Measurements from ENCODE around the gene TENM4.

The TENM4 gene

DNA sequence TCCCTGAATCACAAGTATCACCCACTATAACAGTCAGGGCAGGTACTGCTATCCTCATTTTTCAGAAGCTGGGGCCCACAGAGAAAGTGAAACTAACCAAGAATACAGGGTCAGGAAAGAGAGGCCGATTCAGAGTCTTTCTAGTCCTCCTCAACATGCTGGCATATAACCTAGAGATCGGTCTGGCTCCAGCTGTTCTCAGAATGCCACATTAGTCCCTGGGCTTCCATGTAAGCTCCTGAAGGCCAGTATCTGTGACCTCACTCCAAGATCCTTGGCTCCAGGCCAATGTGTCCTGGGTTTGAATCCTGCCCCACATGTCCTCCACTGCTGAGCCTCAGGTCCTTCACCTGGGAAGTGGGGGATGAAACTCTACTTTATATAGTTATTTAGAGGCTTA is 50.4 kb downstream of the TENM4 start:
- no peak for DNase-seq (ENCODE audit: low read depth in 2 of 2)

GRCh38 chr11:79388201-79388600 is 52.6 kb downstream of the TENM4 start:
- DNase-seq (ENCODE audit: low read depth in 2 of 2), result no peak

DNA sequence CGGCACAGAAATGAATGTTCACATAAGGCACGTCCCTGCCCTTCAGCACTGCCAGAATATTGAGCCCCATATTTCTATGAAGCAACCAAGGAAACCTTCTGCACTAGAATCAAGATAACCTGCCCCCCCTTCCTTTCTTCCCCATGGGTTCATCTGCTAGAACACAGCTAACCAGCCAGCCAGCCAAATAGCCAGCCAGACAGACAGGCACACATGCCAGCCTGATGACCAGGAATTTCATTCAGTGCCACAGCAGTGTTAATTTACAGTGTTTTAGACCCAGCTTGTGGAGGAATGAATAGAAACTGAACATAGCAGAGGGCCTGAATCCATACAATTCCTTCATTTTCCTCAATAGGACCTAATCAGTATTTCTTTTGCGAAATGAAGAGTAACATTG is 57.0 kb downstream of the TENM4 start:
- DNase-seq (ENCODE audit: low read depth in 2 of 2), result no peak

DNA sequence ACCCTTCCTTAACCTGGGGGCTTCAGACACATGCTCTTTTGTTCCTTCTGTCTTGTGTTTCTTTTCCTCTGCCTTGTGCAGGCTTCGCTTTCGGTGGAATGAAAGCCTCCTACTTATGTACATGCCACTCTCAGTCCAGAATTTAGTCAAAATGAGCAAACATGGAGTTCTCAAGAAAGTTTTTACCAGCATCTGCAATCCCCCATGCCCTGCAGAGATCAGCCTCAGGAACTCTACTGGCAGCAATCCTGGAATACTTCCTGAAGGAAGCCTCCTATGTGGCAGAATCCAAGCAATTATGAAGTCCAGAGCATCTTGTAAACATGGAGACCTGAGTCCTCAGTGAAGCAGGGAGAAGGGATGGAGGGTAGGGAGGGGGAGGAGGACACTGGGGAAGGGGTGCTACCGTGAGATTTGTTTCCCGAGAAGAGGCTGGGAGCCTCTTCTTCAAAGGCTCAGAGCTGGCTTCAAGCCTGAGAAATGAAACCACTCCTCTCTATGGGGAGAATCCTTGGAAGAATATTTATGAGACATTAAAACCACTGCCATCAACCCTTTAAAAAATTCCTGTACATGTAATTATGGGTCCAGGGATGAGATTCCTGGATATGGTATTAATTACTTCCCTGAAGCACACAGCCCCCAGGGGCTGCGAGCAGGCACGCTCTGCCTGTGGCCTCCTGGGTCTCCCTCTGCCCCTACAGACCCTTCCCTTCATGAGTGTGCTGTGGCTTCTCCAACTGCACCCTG is 58.4 kb downstream of the TENM4 start:
- DNase-seq (ENCODE audit: low read depth in 2 of 2), result no peak

DNA sequence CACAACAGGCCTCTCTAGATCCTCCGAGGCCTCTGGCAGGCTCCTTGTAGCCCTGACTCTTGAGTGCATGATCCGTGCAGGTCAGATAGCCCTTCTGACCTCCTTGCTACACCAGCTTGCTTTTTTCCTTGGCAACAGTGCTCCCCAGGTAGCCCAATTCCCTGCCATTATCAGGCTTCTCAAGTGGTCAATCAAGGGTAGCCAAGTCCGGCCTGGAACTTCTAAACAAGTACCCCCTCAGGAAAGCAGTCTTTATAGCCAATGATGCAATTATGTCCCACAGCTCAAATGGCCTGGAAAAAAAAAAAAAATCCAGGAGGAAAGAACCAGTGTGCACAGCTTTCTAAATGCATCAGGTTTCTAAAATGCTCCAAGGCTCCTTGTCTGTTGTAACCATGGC is 59.8 kb downstream of the TENM4 start:
- DNase-seq (ENCODE audit: low read depth in 2 of 2), result no peak

- no peak for DNase-seq (ENCODE audit: low read depth in 2 of 2)
Observed at GRCh38 chr11:79377406-79377805, 63.4 kb downstream of the TENM4 start.

- no peak for DNase-seq (ENCODE audit: low read depth in 2 of 2)
Observed at GRCh38 chr11:79375818-79376550, 64.8 kb downstream of the TENM4 start.

DNA sequence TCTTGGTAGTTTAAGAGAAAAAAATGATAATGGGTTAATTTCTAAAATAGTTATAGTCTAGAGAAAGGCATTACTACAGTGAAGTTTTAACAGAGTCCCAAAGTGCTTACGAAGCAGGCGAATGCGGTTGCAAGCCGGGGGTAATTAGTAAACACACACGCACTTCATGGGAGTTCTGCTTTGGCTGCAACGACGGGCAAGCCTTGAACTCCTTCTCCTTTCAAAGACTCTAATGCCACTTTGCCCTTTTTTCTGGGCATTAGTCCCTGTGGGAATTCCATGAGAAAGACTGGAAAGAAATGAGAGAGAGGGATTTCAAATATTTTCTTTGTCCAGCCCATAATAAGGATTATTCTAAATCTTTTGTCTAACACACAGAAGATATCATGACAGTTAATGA is 66.1 kb downstream of the TENM4 start:
- no peak for DNase-seq (ENCODE audit: low read depth in 2 of 2)

- no peak for DNase-seq (ENCODE audit: low read depth in 2 of 2)
Observed at GRCh38 chr11:79371724-79372123, 69.1 kb downstream of the TENM4 start.

DNA sequence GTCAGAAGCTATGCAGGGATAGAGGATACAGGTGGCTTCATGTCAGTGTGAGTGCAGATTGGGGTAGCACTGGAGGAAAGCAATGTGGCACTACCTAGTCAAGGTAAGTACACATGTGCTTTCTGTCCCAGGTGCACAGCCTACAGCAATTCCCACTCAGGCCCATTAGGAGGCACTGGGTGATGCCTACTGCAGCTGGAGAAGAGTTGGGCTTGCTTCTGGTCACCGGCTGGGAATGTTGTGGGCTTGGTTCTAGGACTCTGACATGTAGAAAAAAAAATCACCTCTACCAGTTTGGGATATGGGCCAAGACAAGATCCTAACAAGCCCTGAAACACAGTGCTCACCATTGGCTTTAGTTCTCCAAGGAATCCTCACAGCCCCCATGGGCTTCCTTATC is 69.7 kb downstream of the TENM4 start:
- no peak for DNase-seq (ENCODE audit: low read depth in 2 of 2)

- DNase-seq (ENCODE audit: low read depth in 2 of 2), result no peak
Observed at GRCh38 chr11:79369055-79369454, 71.8 kb downstream of the TENM4 start.

GRCh38 chr11:79367844-79368243 is 73.0 kb downstream of the TENM4 start:
- DNase-seq (ENCODE audit: low read depth in 2 of 2), result no peak

GRCh38 chr11:79366218-79366617 is 74.6 kb downstream of the TENM4 start:
- no peak for DNase-seq (ENCODE audit: low read depth in 2 of 2)

DNA sequence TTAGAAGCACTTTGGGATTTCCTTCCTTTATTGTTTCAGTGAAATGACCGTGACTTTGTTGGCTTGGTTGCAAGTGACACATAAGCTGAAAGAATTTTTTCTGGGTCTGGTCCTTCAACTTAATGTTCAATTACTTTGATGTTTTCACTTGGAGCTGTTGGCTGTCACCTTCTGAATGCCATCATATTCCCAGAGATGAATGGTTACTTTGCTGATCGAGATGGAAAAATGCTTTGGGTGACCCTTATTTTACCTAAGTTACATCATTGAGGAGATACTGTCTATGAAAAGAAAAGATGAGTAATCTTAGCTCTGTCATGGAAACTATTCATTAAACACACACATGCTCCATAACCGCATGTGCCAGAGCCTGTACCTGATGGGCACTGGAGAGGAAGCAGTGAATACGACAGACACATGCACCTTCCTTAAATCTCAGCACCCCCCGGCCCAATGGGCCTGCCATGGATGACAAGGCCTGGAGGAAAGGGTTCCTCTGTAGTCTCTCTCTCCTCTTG is 76.9 kb downstream of the TENM4 start:
- no peak for DNase-seq (ENCODE audit: low read depth in 2 of 2)

GRCh38 chr11:79363256-79363655 is 77.6 kb downstream of the TENM4 start:
- no peak for DNase-seq (ENCODE audit: low read depth in 2 of 2)

GRCh38 chr11:79362821-79363220 is 78.0 kb downstream of the TENM4 start:
- DNase-seq (ENCODE audit: low read depth in 2 of 2), result no peak

GRCh38 chr11:79362206-79362757 is 78.5 kb downstream of the TENM4 start:
- DNase-seq (ENCODE audit: low read depth in 2 of 2), result no peak

DNA sequence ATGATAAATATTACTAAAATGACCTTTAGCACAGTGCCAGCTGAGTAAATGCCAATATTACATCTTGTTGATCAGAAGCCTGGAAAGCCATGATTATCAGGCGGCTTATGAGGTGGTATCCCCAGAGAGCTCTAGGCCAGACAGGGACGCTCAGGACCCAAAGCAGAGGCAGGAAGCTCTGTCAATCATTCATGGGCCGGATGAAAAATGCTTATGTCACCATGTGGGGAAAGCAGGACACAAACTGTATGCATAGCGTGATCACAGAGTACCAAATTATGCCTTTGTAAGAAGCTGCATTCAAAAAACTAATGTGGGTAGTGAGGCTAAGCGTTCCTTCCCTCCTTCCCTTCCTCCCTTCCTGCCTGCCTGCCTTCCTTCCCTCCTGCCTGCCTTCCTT is 82.6 kb downstream of the TENM4 start:
- DNase-seq (ENCODE audit: low read depth in 2 of 2), result no peak

DNA sequence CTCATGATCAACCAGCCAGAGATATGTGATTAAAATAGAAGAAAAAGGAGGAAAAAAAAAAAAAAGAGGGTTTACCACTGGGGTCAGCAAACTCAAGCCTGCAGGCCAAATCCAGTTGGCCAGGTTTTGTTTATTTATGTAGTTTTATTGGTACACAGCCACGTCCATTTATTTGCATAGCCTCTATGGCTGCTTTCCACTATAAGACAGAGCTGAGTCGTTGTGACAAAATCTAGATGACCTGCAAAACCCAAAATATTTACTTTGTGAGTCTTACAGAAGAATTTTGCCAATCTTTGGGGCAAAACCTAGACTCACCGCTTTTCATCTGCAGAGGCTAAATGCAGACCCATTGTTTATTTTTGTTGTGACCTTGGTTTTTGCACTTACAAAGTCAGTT is 87.1 kb downstream of the TENM4 start:
- no peak for DNase-seq (ENCODE audit: low read depth in 2 of 2)

GRCh38 chr11:79352349-79352703 is 88.5 kb downstream of the TENM4 start:
- DNase-seq (ENCODE audit: low read depth in 2 of 2), result no peak

DNA sequence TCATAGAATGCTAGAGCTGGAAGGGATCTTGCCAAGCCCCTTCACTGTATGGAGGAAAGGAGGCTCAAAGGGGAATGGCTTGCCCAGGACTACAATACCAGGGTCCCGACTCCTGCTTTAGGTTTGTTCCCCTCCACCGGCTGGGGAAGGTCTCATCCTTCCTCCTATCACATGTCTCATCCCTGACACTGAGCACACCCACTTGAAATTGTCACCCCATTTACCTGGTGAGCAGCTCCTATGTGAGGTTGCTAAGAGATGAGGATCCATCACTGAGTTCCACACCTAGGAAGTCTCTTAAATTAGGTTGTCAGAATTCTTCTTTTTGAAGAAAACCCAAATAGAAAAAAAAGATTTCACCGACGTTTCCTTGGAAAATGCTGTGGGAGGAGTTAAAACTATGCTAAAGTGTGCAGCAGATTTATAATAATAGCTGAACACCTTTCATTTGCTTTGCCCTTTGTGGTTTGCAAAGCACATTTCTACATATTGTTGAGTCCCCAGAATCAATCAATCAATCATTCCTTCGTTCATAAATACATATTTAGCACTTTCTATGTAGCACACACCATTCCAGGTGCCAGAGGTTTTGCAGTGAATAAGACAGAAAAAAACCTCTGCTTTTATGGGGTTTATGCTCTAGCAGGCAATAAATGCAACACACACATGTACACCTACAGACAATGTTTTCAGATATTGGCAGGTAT is 91.7 kb downstream of the TENM4 start:
- DNase-seq (ENCODE audit: low read depth in 2 of 2), result no peak

DNA sequence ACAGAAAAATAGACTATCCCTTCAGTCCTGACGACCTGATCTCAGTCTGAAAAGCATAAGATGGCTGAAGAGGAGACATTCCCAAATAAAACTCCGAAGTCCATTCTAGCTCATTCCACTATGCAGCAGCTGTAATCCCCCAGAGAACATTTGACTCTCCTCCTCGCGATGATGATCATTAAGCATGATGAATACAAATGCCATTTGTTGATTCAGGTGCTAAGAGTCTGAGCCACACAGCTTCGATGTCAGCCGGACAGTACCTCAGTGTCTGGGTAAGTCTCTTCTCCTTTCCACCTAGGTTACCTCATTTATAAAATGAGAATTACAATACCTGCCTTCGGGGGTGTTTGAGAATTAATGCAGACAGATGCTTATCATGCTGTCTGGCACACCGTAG is 94.8 kb downstream of the TENM4 start:
- DNase-seq (ENCODE audit: low read depth in 2 of 2), result no peak

Data from activated CD8-positive, alpha-beta memory T cell treated with anti-CD3 and anti-CD28 coated beads for 4 hours (primary cell).